GM19455 (cell line): ENCODE results near the gene ZFHX3.

ENCODE experiments used
- ATAC-seq: cut with Tn5 transposase; IDR thresholded peaks from one replicate; pipeline ENCODE4 v1.9.1; 2021; ENCODE audit not compliant: unreplicated experiment

ZFHX3 gene

DNA sequence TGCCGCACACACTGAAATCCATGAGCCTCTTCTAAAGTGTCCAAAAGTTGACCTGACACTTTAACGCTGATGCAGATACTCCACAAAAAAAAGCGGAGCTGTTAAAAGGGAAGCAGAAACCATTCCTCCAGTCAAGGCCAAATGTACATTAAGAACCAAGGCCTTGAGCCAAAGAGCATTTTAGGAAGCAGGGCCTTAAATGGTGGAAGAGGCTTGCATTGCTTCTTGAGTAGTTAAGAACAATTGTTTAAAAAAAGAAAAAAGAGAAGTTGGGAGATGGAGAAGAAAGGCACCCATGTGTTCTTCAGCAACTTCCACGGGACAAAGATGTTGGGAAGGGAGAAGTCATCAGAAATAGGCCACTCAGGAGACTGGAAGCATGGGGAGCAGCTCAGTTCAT is 6.3 kb downstream of the ZFHX3 start:
- no peak for ATAC-seq

GRCh38 chr16:73040735-73041402 is 7.1 kb downstream of the ZFHX3 start:
- no peak for ATAC-seq

GRCh38 chr16:73040136-73040535 is 7.8 kb downstream of the ZFHX3 start:
- ATAC-seq, result no peak

DNA sequence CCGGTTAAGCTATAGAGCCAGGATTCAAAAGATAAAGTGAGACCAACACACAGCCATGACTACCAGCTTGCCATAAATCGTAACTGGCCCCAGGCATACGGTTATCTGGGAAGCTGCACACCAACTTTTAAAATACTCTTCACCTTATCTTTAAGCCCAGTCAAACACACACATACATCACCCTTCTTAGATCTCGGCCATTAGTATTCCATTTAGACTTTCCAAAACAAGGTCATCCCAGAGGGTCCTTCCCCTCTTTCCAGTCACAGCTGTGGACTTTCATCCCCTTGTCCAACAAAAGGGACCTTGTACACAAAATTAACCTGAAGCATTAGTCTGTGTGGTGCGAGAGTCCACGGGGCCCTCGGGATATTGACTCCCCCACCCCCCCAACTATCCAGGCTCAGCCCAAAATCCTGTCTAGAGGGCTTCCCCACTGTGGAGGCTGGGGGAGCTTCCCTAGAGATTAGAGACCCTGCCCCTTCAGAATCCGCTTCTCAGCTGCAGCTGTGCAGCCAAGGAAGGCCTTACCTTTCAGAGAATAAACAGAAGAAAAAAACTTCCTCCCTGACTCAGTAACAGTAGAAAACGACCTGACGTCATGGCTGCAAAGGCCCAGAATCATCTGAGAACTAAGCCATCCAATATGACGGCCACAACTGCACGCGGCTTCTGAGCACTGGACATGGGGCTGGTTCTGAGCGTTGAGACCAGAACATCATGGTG is 9.9 kb downstream of the ZFHX3 start:
- ATAC-seq, result no peak

- ATAC-seq, result no peak
Observed at GRCh38 chr16:73037331-73037745, 10.6 kb downstream of the ZFHX3 start.

GRCh38 chr16:73036074-73036826 is 11.7 kb downstream of the ZFHX3 start:
- peak; percentile 64 for ATAC-seq

GRCh38 chr16:73034374-73034773 is 13.6 kb downstream of the ZFHX3 start:
- ATAC-seq, result peak; percentile 49

GRCh38 chr16:73033271-73033998 is 14.5 kb downstream of the ZFHX3 start:
- no peak for ATAC-seq

DNA sequence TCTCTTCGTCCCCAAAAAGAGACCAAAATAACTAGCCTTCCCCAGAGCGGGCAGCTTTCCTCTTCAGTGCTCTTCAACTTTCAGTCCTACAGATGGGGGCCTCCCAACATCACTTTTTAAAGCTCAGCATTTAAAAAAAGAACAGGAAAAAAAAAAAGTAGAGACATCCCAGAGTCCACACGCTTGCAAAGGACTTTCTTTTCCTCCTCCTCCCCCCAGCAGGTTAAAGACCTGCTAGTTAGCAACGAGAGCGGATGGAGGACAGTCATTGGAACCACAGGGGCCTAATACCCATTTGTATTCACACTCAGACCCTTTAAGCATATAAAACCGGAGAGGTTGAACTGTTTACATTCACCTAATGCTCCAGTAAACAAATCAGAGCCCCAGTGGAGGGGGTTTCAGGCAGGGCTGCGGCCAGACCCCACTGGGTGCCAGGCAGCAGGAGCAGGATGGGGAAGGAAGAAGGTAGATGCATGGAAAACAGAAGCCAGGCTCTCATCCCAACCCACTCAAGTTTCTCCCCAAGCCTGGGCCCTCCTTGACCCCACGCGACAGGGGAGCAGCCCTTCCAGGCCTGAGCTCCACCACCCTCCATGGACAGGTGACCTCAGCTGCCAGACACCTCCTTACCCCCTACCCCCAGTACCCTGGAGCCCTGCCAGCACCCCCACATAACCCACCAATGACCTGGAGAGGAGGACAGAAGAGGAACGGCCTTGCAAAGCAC is 15.2 kb downstream of the ZFHX3 start:
- no peak for ATAC-seq

GRCh38 chr16:73031984-73032383 is 15.9 kb downstream of the ZFHX3 start:
- no peak for ATAC-seq

DNA sequence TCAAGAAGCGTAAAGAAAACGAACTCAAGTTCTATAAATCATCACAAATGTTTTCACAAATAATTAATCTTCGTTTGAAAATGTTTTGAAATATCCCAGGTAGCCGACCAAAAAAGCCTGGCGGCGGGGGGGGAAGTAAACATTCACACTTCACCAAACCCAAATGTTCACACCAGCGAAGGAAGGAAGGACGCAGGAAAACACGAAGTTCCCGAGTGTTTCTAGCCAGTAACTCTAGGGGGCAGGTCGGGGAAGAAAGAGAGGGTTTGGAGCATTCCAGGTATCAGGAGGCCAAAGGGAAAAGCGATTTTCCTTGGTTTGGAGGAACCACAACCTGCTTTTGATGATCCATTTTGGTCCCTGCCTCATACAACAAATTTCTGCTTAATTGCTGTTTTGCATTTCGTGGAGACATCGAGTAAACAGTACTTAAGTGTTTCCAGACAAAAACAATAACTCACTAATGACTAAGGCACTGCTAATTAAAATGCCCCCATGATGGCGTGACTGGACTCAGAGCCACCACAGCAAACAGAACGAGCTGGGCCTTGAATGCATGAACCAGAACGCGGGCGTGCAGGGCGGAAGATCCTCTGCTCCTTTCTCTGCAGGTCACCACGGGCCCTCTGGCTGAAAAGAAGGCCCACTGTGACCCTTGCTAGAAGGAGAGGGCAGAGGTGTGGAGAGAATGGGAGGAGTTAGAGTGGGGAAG is 16.6 kb downstream of the ZFHX3 start:
- ATAC-seq, result no peak

DNA sequence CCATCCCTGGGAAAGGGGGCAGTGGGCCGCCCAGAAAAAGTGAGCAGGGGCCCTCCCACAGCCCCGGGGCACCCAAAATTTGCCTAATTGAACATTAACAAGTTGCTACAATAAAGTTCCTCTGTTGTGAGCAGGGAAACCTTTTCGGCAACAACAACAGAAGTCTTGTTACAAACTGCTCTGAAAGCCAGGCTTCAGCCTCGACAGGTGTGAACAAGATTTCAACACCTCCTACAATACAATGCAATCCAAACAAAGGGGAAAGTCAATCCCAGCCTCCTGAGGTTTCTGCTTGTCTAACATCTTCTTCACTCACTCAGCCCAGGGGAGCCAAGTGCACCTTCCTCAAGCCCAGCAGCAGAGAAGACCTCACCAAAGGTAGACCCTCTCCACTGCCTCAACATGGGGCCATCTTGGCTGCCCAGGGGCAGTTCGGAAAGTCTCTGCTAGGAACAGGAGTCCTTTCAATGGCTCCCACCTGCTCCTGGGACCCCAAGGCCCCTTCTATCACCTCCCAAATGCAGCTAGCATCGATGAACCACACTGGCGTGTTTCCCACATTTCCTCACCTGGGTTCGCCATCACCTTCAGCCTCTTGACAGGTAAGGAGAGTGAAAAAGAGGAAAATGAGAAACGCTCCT is 19.1 kb downstream of the ZFHX3 start:
- ATAC-seq, result no peak

DNA sequence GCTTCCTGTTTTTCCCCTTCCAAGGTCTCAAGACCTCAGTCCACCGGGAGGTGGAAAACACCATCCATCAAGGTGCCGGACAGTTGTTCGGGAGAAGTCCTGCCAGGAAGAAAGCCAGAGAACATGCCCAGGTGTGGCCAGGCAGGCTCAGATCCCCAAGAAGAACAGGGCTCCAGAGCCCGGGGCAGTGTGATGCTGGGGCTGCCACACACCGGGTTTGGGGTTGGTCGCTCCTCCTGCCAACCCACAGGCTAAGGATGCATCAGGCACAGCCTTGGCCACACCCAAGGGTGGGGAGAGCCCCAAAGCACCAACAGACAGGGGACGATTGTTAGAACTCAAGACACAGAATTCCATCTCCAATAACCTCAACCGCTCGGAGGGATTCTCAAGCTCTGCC is 19.7 kb downstream of the ZFHX3 start:
- ATAC-seq, result no peak

GRCh38 chr16:73027685-73028111 is 20.2 kb downstream of the ZFHX3 start:
- no peak for ATAC-seq

- ATAC-seq, result no peak
Observed at GRCh38 chr16:73026754-73027684, 20.9 kb downstream of the ZFHX3 start.

DNA sequence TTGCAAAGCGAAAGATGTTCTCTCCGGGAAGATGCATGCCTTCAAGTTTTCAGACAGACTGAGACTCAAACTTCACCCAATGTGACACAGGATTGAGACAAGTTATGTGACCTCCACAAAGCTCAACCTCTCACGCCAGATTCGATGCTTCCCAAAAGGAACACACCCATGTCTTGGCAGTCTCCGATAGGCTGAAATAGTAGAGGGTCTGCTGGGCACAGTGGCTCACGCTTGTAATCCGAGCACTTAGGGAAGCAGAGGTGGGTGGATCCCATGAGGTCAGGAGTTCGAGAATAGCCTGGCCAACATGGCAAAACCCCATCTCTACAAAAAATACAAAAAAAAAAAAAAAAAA is 22.1 kb downstream of the ZFHX3 start:
- no peak for ATAC-seq

GRCh38 chr16:73025151-73025855 is 22.6 kb downstream of the ZFHX3 start:
- ATAC-seq, result no peak

DNA sequence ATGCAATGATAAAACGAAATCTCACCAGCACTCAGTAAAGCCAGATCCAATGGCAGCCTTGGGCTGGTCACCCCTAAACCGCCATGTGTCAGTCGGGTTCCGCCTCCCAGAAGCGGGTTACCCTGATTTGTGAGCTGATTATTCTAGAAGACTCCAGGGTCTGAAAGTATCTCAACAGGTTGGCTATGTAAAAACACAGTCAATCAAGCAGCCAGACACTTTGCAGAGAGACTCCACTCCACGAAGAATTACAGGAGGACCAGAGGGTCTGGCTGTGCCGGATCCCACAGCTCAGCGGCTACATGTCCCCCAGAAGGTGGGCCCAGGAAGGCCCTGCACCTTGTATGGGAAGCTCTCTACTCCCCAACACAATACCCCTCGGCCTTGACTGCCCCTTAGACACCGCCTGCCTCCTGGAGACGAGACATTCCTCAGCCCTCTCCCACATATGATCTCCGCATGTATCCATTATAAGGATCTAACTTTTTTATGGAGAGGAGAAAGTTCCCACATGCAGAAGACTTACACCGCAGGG is 23.3 kb downstream of the ZFHX3 start:
- no peak for ATAC-seq
